Naive thymus-derived CD4-positive, alpha-beta T cell (primary cell): Measurements from ENCODE around the gene TCL1A. TPM values are rescaled to one million over a fixed set of nuclear protein-coding genes. Genes with fewer than 3 reads are reported as not detected.

Experiments used
- ATAC-seq: fragments of 150-1000 bp; cut with Tn5 transposase; 2 replicates; pipeline ENCODE4 v1.10.0; 2021; ENCODE audit warnings: mild to moderate bottlenecking, moderate library complexity
- CTCF ChIA-PET: fragments of 350-600 bp; sonication (Branson Sonifier 250); formaldehyde crosslinking; loops from one replicate; lab custom pipeline; 2021; ENCODE audit warnings: antibody characterized with exemption; lab: Charles Lee
- POLR2A ChIA-PET: fragments of 350-600 bp; sonication (Branson Sonifier 250); formaldehyde crosslinking; loops from one replicate; lab custom pipeline; 2021; ENCODE audit warnings: antibody characterized with exemption, inconsistent platforms; lab: Charles Lee
- DNase-seq, 9 donors: peaks; one replicate each; pipeline versions ENCODE4 v3.0.0 to v3.0.0-alpha.2; 2020 to 2022; ENCODE audit warnings: mixed read lengths in 1 of 9
- H3K27ac ChIP-seq: one replicate; pipeline ENCODE4 v1.7.0; 2013; ENCODE audit warnings: mild to moderate bottlenecking, low read depth, low read length, moderate library complexity
- H3K27me3 ChIP-seq, 2 donors: one replicate each; pipeline ENCODE4 v1.7.0; 2013; ENCODE audit warnings: low read length in 2 of 2, mild to moderate bottlenecking in 2 of 2, moderate library complexity in 2 of 2; ENCODE audit not compliant: control insufficient read depth in 2 of 2, insufficient read depth in 2 of 2
- H3K36me3 ChIP-seq, 3 experiments: 1 replicate in 2 of 3; 2 replicates in 1 of 3; pipeline ENCODE4 v1.7.0; 2013; ENCODE audit warnings: low read length in 3 of 3, mild to moderate bottlenecking in 3 of 3, moderate library complexity in 1 of 3; ENCODE audit not compliant: insufficient read depth in 3 of 3, control insufficient read depth in 2 of 3
- H3K4me1 ChIP-seq, 2 donors: one replicate each; pipeline ENCODE4 v1.7.0; 2013; ENCODE audit warnings: low read length in 2 of 2, mild to moderate bottlenecking in 2 of 2, moderate library complexity in 1 of 2; ENCODE audit not compliant: control insufficient read depth in 2 of 2, insufficient read depth in 2 of 2
- H3K4me3 ChIP-seq: 2 replicates; pipeline ENCODE4 v1.7.0; 2013; ENCODE audit warnings: mild to moderate bottlenecking, low read length
- H3K9me3 ChIP-seq, 3 experiments: 1 replicate in 2 of 3; 2 replicates in 1 of 3; pipeline ENCODE4 v1.7.0; 2013; ENCODE audit warnings: low read length in 3 of 3; ENCODE audit not compliant: control insufficient read depth in 2 of 3
- H3K27ac Mint-ChIP-seq, 9 donors: one replicate each; pipeline ENCODE4 v1.8.0; 2020 to 2022; ENCODE audit warnings: mixed read lengths in 9 of 9, mild to moderate bottlenecking in 8 of 9, moderate library complexity in 5 of 9, inconsistent platforms in 2 of 9
- H3K27me3 Mint-ChIP-seq, 5 donors: one replicate each; pipeline ENCODE4 v1.8.0; 2021 to 2022; ENCODE audit warnings: mixed read lengths in 5 of 5, mild to moderate bottlenecking in 1 of 5
- H3K36me3 Mint-ChIP-seq, 5 donors: one replicate each; pipeline ENCODE4 v1.8.0; 2020 to 2022; ENCODE audit warnings: mixed read lengths in 5 of 5, mild to moderate bottlenecking in 3 of 5, inconsistent platforms in 1 of 5
- H3K4me1 Mint-ChIP-seq, 7 donors: one replicate each; pipeline ENCODE4 v1.8.0; 2020 to 2022; ENCODE audit warnings: mixed read lengths in 7 of 7, mild to moderate bottlenecking in 3 of 7, inconsistent platforms in 1 of 7
- H3K4me3 Mint-ChIP-seq, 10 donors: one replicate each; pipeline ENCODE4 v1.8.0; 2020 to 2022; ENCODE audit warnings: mild to moderate bottlenecking in 10 of 10, mixed read lengths in 10 of 10, moderate library complexity in 6 of 10, inconsistent platforms in 2 of 10
- H3K9me3 Mint-ChIP-seq, 11 donors: one replicate each; pipeline ENCODE4 v1.8.0; 2020 to 2022; ENCODE audit warnings: mixed read lengths in 11 of 11, mild to moderate bottlenecking in 4 of 11, inconsistent platforms in 1 of 11, moderate library complexity in 1 of 11
- intact Hi-C, 2 donors: fragments of 100-400 bp; cut with micrococcal nuclease; formaldehyde crosslinking; loops; one replicate each; pipeline ENCODE4 v1.15.1; 2023
- polyA plus RNA-seq, 2 donors: library from polyadenylated mRNA; unstranded; fragments of 300-500 nt; fragmentation: Illumina TruSeq; gene quantifications; one replicate each; pipeline ENCODE4 v1.2.3, GENCODE V29; 2021
- total RNA-seq, 6 experiments: library from RNA in 5 of 6; stranded (reverse) in 5 of 6; gene quantifications; 1 replicate in 5 of 6; 2 replicates in 1 of 6; pipeline ENCODE4 v1.2.3 and lab custom pipeline; 2021 to 2026

TCL1A gene
- total and polyA plus RNA-seq, 7 experiments from 2014 or later, result 0.42 to 4.9 (median 0.92) TPM; not detected in 2

DNA sequence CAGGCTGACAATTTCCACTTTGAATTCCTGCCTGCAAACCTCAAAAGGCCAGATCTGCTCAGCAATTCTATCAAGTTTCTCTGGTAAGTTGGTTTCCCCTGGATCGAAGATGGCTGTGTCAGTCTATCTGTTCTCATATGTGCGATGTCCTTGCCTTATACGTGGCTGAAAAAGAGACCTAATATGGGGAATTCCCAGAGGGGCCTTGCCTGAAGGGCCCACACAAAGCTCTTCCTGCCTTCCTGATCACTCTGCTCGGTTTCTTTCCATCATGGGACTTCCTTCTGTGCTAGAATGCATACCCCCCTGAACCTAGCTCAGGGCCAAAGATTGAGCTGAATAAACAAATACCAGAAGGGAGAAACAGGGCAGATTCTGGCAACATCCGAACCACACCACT lies 14.5 kb downstream of the TCL1A start:
- no peak overlapping the region for H3K27ac ChIP-seq
- intact Hi-C loops, result no loop called here

DNA sequence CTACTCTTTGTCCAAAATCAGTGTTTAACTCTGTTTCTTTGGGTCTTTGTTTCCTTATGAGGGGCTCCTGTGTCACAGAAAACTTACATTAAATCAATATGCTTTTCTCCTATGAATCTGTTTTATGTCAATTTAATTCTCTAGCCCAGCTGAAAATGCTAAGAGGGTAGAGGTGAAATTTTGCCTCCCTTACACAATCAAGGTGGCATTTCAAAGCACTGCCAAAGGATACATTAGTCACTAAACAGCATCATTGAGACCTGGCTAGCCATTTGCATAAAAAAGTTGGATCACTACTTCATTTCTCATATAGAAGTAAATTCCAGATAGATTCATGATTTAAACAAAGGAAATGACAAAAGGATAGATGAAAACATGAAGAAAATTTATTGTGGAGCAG lies 15.6 kb downstream of the TCL1A start:
- no peaks in the 10 kb centered on the region for H3K36me3 ChIP-seq
- no peak overlapping the region for H3K4me3 Mint-ChIP-seq
- no peaks in the 10 kb centered on the region for H3K9me3 ChIP-seq
- H3K27ac Mint-ChIP-seq, result no peak overlapping the region
- intact Hi-C loops, result no loop called here
- no peak for DNase-seq
- peaks cover 0 to 2% (median 0%) of the 10 kb centered on the region in 7 donors for H3K4me1 Mint-ChIP-seq
- H3K4me3 ChIP-seq, result no peak overlapping the region
- CTCF ChIA-PET, result no interaction called here
- POLR2A ChIA-PET, result no interaction called here
- H3K27me3 ChIP-seq, result no peaks in the 10 kb centered on the region
- H3K36me3 Mint-ChIP-seq, result no peaks in the 10 kb centered on the region
- H3K4me1 ChIP-seq, result no peaks in the 10 kb centered on the region
- no peaks in the 10 kb centered on the region for H3K9me3 Mint-ChIP-seq
- H3K27me3 Mint-ChIP-seq, result peaks cover 29 to 57% (median 38%) of the 10 kb centered on the region in 5 donors
- H3K27ac ChIP-seq, result no peak overlapping the region
- no peak for ATAC-seq

More for the DNA sequence above, 14.5 kb downstream of the TCL1A start:
- no peak overlapping the region for H3K27ac Mint-ChIP-seq
- peaks cover 0 to 2% (median 0%) of the 10 kb centered on the region in 7 donors for H3K4me1 Mint-ChIP-seq
- Histone ChIP-seq H3K27me3 (no peaks in the 10 kb centered on the region), H3K4me1 (no peaks in the 10 kb centered on the region), H3K9me3 (no peaks in the 10 kb centered on the region), H3K36me3 (no peaks in the 10 kb centered on the region), H3K4me3 (no peak overlapping the region)
- H3K36me3 Mint-ChIP-seq, result no peaks in the 10 kb centered on the region
- ATAC-seq, result no peak
- ChIA-PET CTCF (no interaction called here), POLR2A (no interaction called here)
- H3K4me3 Mint-ChIP-seq, result no peak overlapping the region
- no peaks in the 10 kb centered on the region for H3K9me3 Mint-ChIP-seq
- peaks cover 36 to 63% (median 47%) of the 10 kb centered on the region in 5 donors for H3K27me3 Mint-ChIP-seq
- no peak for DNase-seq

DNA sequence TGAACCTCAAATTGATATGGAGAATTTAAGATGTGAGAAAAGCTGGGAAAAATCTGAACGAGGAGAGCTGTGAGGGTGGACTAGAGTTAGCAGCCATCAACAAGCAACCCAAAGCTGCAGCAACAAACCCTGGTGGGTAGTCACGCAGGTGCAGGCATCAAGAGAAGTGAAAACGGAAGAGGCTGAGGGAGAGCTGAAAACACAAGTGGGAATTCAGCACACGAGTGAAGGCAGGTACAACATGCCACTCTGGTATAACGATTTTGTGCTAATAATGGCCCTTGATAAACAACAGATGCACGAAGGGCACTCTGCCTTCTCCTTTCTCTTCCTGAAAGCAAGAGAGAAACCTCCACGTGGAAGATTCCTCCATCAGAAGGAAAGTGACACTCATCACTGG lies 16.2 kb downstream of the TCL1A start:
- no peaks in the 10 kb centered on the region for H3K36me3 ChIP-seq
- Mint-ChIP-seq H3K4me3 (no peak overlapping the region), H3K36me3 (no peaks in the 10 kb centered on the region), H3K4me1 (peaks cover 0 to 2% (median 0%) of the 10 kb centered on the region in 7 donors), H3K27ac (no peak overlapping the region), H3K27me3 (peaks cover 30 to 59% (median 36%) of the 10 kb centered on the region in 5 donors), H3K9me3 (no peaks in the 10 kb centered on the region)
- no peaks in the 10 kb centered on the region for H3K4me1 ChIP-seq
- H3K9me3 ChIP-seq, result no peaks in the 10 kb centered on the region
- no peaks in the 10 kb centered on the region for H3K27me3 ChIP-seq
- no peak overlapping the region for H3K4me3 ChIP-seq
- ATAC-seq (no peak), DNase-seq (no peak)
- ChIA-PET CTCF (no interaction called here), POLR2A (no interaction called here)
- no peak overlapping the region for H3K27ac ChIP-seq
- intact Hi-C loops, result no loop called here

DNA sequence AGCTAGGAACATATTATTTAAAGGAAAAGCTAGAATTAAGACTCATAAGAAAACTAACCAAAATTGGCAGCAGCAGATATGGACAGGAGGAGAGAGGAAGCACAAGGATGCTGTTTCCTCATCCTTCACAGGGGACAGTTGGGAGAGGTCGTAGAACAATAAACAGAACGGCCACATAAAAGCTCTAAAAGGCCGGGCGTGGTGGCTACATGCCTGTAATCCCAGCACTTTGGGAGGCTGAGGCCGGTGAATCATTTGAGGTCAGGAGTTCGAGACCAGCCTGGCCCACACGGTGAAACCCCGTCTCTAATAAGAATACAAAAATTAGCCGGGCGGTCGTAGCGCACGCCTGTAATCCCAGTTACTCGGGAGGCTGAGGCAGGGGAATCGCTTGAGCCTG lies 17.2 kb downstream of the TCL1A start:
- Mint-ChIP-seq H3K4me3 (no peak overlapping the region), H3K36me3 (no peaks in the 10 kb centered on the region), H3K27ac (no peak overlapping the region), H3K9me3 (no peaks in the 10 kb centered on the region), H3K27me3 (peaks cover 23 to 60% (median 30%) of the 10 kb centered on the region in 5 donors), H3K4me1 (peaks cover 0 to 2% (median 0%) of the 10 kb centered on the region in 7 donors)
- ChIA-PET CTCF (no interaction called here), POLR2A (no interaction called here)
- Histone ChIP-seq H3K9me3 (no peaks in the 10 kb centered on the region), H3K4me3 (no peak overlapping the region), H3K27ac (no peak overlapping the region), H3K4me1 (no peaks in the 10 kb centered on the region), H3K36me3 (no peaks in the 10 kb centered on the region), H3K27me3 (no peaks in the 10 kb centered on the region)
- DNase-seq (no peak), ATAC-seq (no peak)
- intact Hi-C loops, result no loop called here

DNA sequence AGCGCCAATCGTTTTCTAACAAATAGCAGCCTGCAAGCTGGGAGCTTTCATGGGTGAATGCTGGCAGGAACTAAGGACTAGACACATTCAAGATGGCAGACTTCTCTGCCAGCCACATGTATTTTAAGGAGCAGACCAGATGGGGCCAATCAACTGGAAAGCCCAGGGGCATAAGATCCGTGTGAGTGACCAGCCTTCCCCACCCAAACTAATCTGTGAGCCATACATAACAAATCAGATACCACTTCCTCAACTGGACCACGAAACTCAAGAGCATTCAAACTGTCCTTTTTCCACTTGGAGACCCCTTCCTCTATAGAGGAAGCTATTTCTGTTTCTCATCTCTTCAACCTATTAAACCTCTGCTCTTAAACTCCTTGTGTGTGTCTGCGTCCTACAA lies 18.0 kb downstream of the TCL1A start:
- Mint-ChIP-seq H3K4me1 (peaks cover 0 to 2% (median 0%) of the 10 kb centered on the region in 7 donors), H3K36me3 (no peaks in the 10 kb centered on the region), H3K4me3 (no peak overlapping the region), H3K27ac (no peak overlapping the region), H3K27me3 (peaks cover 20 to 56% (median 26%) of the 10 kb centered on the region in 5 donors), H3K9me3 (no peaks in the 10 kb centered on the region)
- ChIA-PET CTCF (no interaction called here), POLR2A (no interaction called here)
- Histone ChIP-seq H3K36me3 (no peaks in the 10 kb centered on the region), H3K9me3 (no peaks in the 10 kb centered on the region), H3K4me1 (no peaks in the 10 kb centered on the region), H3K27ac (no peak overlapping the region), H3K4me3 (no peak overlapping the region), H3K27me3 (no peaks in the 10 kb centered on the region)
- no peak for ATAC-seq
- DNase-seq, result no peak
- intact Hi-C loops, result no loop called here

DNA sequence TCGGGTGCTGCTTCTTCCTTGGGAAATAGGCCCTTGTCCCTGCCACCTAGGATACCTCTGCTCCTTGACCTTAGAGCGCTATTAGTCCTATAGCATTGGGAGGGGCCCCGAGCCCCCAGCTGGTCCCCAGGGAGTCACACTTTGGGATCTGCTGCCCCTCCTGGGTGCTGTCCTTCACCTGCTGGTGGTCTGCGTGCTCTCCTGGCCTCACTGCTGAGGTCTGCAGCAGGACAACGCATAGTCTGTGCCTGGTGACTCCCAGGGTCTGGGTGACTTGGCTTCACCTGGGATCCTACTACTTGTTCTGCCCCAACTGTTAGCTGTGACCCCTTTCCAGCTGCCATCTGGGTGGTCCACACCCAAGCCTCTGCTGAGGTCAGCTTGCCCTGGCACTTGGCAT lies 18.9 kb downstream of the TCL1A start:
- no peaks in the 10 kb centered on the region for H3K27me3 ChIP-seq
- no peak overlapping the region for H3K27ac ChIP-seq
- CTCF ChIA-PET, result no interaction called here
- ATAC-seq, result no peak
- H3K36me3 ChIP-seq, result no peaks in the 10 kb centered on the region
- peaks cover 0 to 2% (median 0%) of the 10 kb centered on the region in 7 donors for H3K4me1 Mint-ChIP-seq
- no peaks in the 10 kb centered on the region for H3K9me3 Mint-ChIP-seq
- POLR2A ChIA-PET, result no interaction called here
- peaks cover 13 to 48% (median 21%) of the 10 kb centered on the region in 5 donors for H3K27me3 Mint-ChIP-seq
- H3K9me3 ChIP-seq, result no peaks in the 10 kb centered on the region
- H3K4me3 ChIP-seq, result no peak overlapping the region
- H3K36me3 Mint-ChIP-seq, result no peaks in the 10 kb centered on the region
- H3K4me1 ChIP-seq, result no peaks in the 10 kb centered on the region
- no peak for DNase-seq
- H3K27ac Mint-ChIP-seq, result no peak overlapping the region
- H3K4me3 Mint-ChIP-seq, result no peak overlapping the region
- intact Hi-C loops, result no loop called here

DNA sequence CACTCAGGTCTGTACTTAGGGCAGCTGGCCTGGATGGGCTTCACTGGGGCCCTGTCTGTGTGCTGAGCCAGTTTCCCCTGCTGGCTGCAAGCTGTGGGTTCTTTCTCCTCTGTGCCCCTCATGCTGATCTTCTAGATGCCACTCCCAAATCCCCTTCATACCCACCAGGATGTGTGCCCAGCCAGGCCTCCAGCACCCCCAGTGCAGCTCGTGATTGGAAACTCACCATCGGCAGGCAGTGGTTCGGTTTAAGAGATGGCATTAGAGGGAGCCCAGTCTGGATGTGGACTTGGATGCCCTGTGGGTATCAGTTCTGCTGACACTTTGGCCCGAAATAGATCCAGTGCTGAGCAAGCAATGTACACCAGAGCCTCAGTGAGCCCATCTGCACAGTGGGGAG lies 21.8 kb downstream of the TCL1A start:
- H3K9me3 Mint-ChIP-seq, result no peaks in the 10 kb centered on the region
- Histone ChIP-seq H3K27ac (no peak overlapping the region), H3K4me1 (no peaks in the 10 kb centered on the region), H3K4me3 (no peak overlapping the region), H3K36me3 (no peaks in the 10 kb centered on the region), H3K9me3 (no peaks in the 10 kb centered on the region), H3K27me3 (no peaks in the 10 kb centered on the region)
- DNase-seq (no peak), ATAC-seq (no peak)
- H3K4me1 Mint-ChIP-seq, result no peaks in the 10 kb centered on the region
- peaks cover 5 to 37% (median 17%) of the 10 kb centered on the region in 5 donors for H3K27me3 Mint-ChIP-seq
- intact Hi-C loops, result no loop called here
- ChIA-PET CTCF (no interaction called here), POLR2A (no interaction called here)
- H3K4me3 Mint-ChIP-seq, result no peak overlapping the region
- no peaks in the 10 kb centered on the region for H3K36me3 Mint-ChIP-seq
- H3K27ac Mint-ChIP-seq, result no peak overlapping the region
